ENCODE data around the gene KCNS3. TPM values are rescaled to one million over a fixed set of nuclear protein-coding genes. Genes with fewer than 3 reads are reported as not detected.

The KCNS3 gene
- total RNA-seq, 1 donor from 2014 or later = 8.2 TPM

GRCh38 chr2:17950006-17950405, 71.5 kb downstream of the KCNS3 start:
- H3K36me3 Mint-ChIP-seq (ENCODE audit: insufficient read depth) = no peaks in the 10 kb centered on the region
- no peaks in the 10 kb centered on the region for H3K9me3 Mint-ChIP-seq (ENCODE audit: low read depth)
- H3K4me1 Mint-ChIP-seq (ENCODE audit: low read depth) = peaks cover 2% of the 10 kb centered on the region
- H3K27ac Mint-ChIP-seq = no peak overlapping the region
- H3K27me3 Mint-ChIP-seq = no peaks in the 10 kb centered on the region
- no peak overlapping the region for H3K4me3 Mint-ChIP-seq (ENCODE audit: low read depth)
- TF ChIP-seq CTCF (IDR thresholded peaks at IDR 0.05; ENCODE audit: unreplicated experiment) = no peak
- no peak for DNase-seq (ENCODE audit: low spot score, unreplicated experiment)

- Mint-ChIP-seq H3K36me3 (ENCODE audit: insufficient read depth) (no peaks in the 10 kb centered on the region), H3K9me3 (ENCODE audit: low read depth) (no peaks in the 10 kb centered on the region), H3K27me3 (no peaks in the 10 kb centered on the region), H3K4me1 (ENCODE audit: low read depth) (no peaks in the 10 kb centered on the region), H3K4me3 (ENCODE audit: low read depth) (no peak overlapping the region), H3K27ac (no peak overlapping the region)
- DNase-seq (ENCODE audit: low spot score, unreplicated experiment) = no peak
- no peak for TF ChIP-seq CTCF (IDR thresholded peaks at IDR 0.05; ENCODE audit: unreplicated experiment)
Observed at GRCh38 chr2:17951563-17951962, 73.1 kb downstream of the KCNS3 start.

- Mint-ChIP-seq H3K9me3 (ENCODE audit: low read depth) (no peaks in the 10 kb centered on the region), H3K4me1 (ENCODE audit: low read depth) (no peaks in the 10 kb centered on the region), H3K27me3 (no peaks in the 10 kb centered on the region), H3K27ac (no peak overlapping the region), H3K36me3 (ENCODE audit: insufficient read depth) (no peaks in the 10 kb centered on the region), H3K4me3 (ENCODE audit: low read depth) (no peak overlapping the region)
- TF ChIP-seq CTCF (IDR thresholded peaks at IDR 0.05; ENCODE audit: unreplicated experiment) = no peak
- no peak for DNase-seq (ENCODE audit: low spot score, unreplicated experiment)
Observed at GRCh38 chr2:17958466-17959092, 80.1 kb downstream of the KCNS3 start.

- H3K27me3 Mint-ChIP-seq = no peaks in the 10 kb centered on the region
- no peak for TF ChIP-seq CTCF (IDR thresholded peaks at IDR 0.05; ENCODE audit: unreplicated experiment)
- H3K9me3 Mint-ChIP-seq (ENCODE audit: low read depth) = no peaks in the 10 kb centered on the region
- DNase-seq (ENCODE audit: low spot score, unreplicated experiment) = no peak
- no peaks in the 10 kb centered on the region for H3K4me1 Mint-ChIP-seq (ENCODE audit: low read depth)
- no peak overlapping the region for H3K27ac Mint-ChIP-seq
- no peak overlapping the region for H3K4me3 Mint-ChIP-seq (ENCODE audit: low read depth)
- H3K36me3 Mint-ChIP-seq (ENCODE audit: insufficient read depth) = no peaks in the 10 kb centered on the region
Observed at GRCh38 chr2:17959356-17959755, 80.9 kb downstream of the KCNS3 start.

GRCh38 chr2:17959833-17960232, 81.4 kb downstream of the KCNS3 start:
- Mint-ChIP-seq H3K4me3 (ENCODE audit: low read depth) (no peak overlapping the region), H3K9me3 (ENCODE audit: low read depth) (no peaks in the 10 kb centered on the region), H3K4me1 (ENCODE audit: low read depth) (no peaks in the 10 kb centered on the region), H3K27ac (no peak overlapping the region), H3K36me3 (ENCODE audit: insufficient read depth) (no peaks in the 10 kb centered on the region), H3K27me3 (no peaks in the 10 kb centered on the region)
- no peak for DNase-seq (ENCODE audit: low spot score, unreplicated experiment)
- TF ChIP-seq CTCF (IDR thresholded peaks at IDR 0.05; ENCODE audit: unreplicated experiment) = no peak

Data from progenitor cell of endocrine pancreas (in vitro differentiated cells).